H1 (cell line): ENCODE results near the gene RAB6D.

ENCODE experiments used
- EP300 ChIP-seq, 2 experiments: IDR thresholded peaks; 1 replicate in 1 of 2; 2 replicates in 1 of 2; pipeline ENCODE4 v1.6.1; 2011 to 2012; ENCODE audit warnings: low read depth in 2 of 2, low read length in 2 of 2, mild to moderate bottlenecking in 2 of 2, borderline replicate concordance in 1 of 2, inconsistent platforms in 1 of 2, moderate library complexity in 1 of 2
- FOSL1 ChIP-seq: IDR thresholded peaks from 2 replicates; pipeline ENCODE4 v1.6.1; 2011; ENCODE audit warnings: mild to moderate bottlenecking, low read depth, low read length, moderate library complexity; ENCODE audit not compliant: insufficient read depth
- RAD21 ChIP-seq, 2 experiments: IDR thresholded peaks in 1 of 2; conservative IDR thresholded peaks in 1 of 2; 2 replicates each; pipeline ENCODE4 v1.6.1; 2011; ENCODE audit warnings: low read depth in 2 of 2, low read length in 2 of 2, improper control_type of control experiment in 1 of 2, inconsistent platforms in 1 of 2, mild to moderate bottlenecking in 1 of 2, moderate library complexity in 1 of 2
- SP4 ChIP-seq: IDR thresholded peaks from 2 replicates; pipeline ENCODE4 v1.6.1; 2012; ENCODE audit warnings: low read length, inconsistent platforms
- TAF1 ChIP-seq: IDR thresholded peaks from 2 replicates; pipeline ENCODE4 v1.6.1; 2011; ENCODE audit warnings: mild to moderate bottlenecking, low read depth, low read length
- TF ChIP-seq, protein P1 (sequence below), 3 experiments: IDR thresholded peaks; 1 replicate in 2 of 3; 2 replicates in 1 of 3; pipeline versions ENCODE4 v1.5.1 to v1.6.1; 2011; ENCODE audit warnings: low read length in 3 of 3, mild to moderate bottlenecking in 3 of 3, inconsistent platforms in 2 of 3, low read depth in 1 of 3, moderate library complexity in 1 of 3; ENCODE audit not compliant: insufficient read depth in 1 of 3; ENCODE audit errors: control extremely low read depth in 1 of 3

DNA sequence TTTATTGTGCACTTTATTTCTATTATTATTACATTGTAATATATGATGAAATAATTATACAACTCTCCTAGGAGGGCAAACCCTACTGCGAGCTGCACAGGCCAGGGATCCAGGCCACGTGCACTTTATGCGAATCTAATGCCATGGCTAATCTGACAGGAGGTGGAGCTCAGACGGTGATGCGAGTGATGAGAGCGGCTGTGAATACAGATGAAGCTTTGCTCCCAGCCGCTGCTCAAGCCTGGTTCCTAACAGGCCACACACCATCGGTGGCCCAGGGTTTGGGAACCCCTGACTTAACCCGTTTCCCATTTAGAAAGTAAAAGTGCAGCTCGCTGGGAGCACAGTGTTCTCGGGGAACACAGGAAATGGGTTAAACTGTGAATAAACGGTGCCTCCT is 40.8 kb upstream of the RAB6D start:
- TF ChIP-seq SP4 (no peak), EP300 (IDR thresholded peaks at IDR 0.05; ENCODE audit: borderline replicate concordance in 1 of 2, low read depth in 2 of 2, low read length in 2 of 2) (no peak), FOSL1 (no peak), RAD21 (IDR thresholded peaks at IDR 0.05 in 1 of 2, conservative IDR thresholded peaks at IDR 0.05 in 1 of 2; ENCODE audit: low read depth in 2 of 2, low read length in 2 of 2) (no peak), TAF1 (no peak)
- TF ChIP-seq, protein P1, sequence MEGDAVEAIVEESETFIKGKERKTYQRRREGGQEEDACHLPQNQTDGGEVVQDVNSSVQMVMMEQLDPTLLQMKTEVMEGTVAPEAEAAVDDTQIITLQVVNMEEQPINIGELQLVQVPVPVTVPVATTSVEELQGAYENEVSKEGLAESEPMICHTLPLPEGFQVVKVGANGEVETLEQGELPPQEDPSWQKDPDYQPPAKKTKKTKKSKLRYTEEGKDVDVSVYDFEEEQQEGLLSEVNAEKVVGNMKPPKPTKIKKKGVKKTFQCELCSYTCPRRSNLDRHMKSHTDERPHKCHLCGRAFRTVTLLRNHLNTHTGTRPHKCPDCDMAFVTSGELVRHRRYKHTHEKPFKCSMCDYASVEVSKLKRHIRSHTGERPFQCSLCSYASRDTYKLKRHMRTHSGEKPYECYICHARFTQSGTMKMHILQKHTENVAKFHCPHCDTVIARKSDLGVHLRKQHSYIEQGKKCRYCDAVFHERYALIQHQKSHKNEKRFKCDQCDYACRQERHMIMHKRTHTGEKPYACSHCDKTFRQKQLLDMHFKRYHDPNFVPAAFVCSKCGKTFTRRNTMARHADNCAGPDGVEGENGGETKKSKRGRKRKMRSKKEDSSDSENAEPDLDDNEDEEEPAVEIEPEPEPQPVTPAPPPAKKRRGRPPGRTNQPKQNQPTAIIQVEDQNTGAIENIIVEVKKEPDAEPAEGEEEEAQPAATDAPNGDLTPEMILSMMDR (IDR thresholded peaks at IDR 0.05; ENCODE audit: control extremely low read depth in 1 of 3, insufficient read depth in 1 of 3, low read depth in 1 of 3, low read length in 3 of 3) = no peak
